ENCODE results near the gene AKAP6.

DNA sequence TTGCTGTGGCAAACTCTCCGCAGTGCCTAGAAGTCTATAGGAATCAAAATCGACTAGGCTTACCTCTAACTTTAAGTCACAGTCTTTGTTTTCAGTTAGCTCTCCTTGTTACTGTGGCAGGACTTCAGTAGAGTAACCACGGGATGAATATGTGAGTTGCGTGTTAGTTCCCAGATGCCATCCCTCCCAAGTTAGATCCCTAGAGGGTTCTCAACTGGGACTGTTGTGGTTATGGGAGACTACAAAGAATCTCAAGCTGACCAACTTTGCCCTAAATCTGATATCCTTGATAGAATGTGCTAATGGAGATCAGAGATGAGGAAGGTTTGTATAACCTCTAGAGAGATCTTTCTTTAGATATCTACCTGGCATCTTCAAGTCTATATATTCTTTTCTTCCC lies 208.1 kb downstream of the AKAP6 start:
- TF ChIP-seq POLR2AphosphoS5 (IDR thresholded peaks at IDR 0.05), result no peak
- no peak for TF ChIP-seq POLR2A (IDR thresholded peaks at IDR 0.05)
- TF ChIP-seq, protein P1, sequence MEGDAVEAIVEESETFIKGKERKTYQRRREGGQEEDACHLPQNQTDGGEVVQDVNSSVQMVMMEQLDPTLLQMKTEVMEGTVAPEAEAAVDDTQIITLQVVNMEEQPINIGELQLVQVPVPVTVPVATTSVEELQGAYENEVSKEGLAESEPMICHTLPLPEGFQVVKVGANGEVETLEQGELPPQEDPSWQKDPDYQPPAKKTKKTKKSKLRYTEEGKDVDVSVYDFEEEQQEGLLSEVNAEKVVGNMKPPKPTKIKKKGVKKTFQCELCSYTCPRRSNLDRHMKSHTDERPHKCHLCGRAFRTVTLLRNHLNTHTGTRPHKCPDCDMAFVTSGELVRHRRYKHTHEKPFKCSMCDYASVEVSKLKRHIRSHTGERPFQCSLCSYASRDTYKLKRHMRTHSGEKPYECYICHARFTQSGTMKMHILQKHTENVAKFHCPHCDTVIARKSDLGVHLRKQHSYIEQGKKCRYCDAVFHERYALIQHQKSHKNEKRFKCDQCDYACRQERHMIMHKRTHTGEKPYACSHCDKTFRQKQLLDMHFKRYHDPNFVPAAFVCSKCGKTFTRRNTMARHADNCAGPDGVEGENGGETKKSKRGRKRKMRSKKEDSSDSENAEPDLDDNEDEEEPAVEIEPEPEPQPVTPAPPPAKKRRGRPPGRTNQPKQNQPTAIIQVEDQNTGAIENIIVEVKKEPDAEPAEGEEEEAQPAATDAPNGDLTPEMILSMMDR (IDR thresholded peaks at IDR 0.05), result no peak
